ENCODE data around the gene ANO1. TPM values are rescaled to one million over a fixed set of nuclear protein-coding genes. Genes with fewer than 3 reads are reported as not detected.

ANO1 gene
- total RNA-seq, 1 donor from 2014 or later = 6.8 TPM

- ATAC-seq (no peak), DNase-seq (no peak)
- intact Hi-C loops (cut with micrococcal nuclease) = no loop called here
Measured at GRCh38 chr11:70048279-70049024, 29.7 kb upstream of the ANO1 start.

DNA sequence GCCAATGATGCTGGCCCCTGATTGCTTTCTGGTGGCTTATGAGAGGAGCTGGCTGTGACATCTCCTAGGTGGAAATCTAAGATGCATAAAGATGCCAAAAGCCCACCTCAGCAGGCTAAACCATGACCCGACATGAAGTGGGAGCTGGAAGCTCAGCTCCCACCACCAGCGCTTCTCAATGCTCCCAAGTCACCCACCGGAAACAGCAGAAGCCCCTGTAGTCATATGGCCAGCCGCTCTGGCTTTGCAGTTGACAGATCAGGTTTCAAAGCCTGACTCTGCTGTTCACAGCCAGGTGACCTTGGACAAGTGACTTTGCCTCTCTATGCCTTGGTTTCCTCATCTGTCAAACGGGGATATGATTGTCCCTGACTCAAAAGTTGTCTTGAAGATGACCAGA lies 29.1 kb upstream of the ANO1 start:
- intact Hi-C loops (cut with micrococcal nuclease) = no loop called here
- no peak for ATAC-seq
- DNase-seq = no peak

- intact Hi-C loops (cut with micrococcal nuclease) = no loop called here
- ATAC-seq = no peak
- DNase-seq = no peak
Measured at GRCh38 chr11:70050243-70050642, 27.9 kb upstream of the ANO1 start.

- intact Hi-C loops (cut with micrococcal nuclease) = no loop called here
- ATAC-seq (no peak), DNase-seq (no peak)
Measured at GRCh38 chr11:70054004-70054403, 24.1 kb upstream of the ANO1 start.

DNA sequence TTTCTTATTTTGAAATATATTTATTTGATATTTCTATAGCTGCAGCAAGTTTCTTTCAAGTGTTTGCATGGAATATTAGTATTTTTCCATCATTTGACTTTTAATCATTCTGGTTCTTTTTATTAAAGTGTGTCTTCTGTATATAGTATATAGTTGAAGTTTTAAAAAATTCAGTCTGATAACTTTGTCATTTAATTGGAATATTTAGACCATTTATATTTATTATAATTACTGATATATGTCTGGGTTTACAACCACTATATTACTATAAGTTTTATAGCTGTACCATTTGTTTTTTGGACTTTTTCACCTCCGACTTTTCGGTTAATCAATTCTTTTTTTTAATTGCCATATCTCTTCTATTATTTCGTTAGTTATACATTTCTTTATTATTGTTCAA lies 22.7 kb upstream of the ANO1 start:
- intact Hi-C loops (cut with micrococcal nuclease) = no loop called here
- DNase-seq (no peak), ATAC-seq (no peak)

- DNase-seq = no peak
- intact Hi-C loops (cut with micrococcal nuclease) = no loop called here
- ATAC-seq = no peak
Measured at GRCh38 chr11:70057080-70057479, 21.0 kb upstream of the ANO1 start.

GRCh38 chr11:70059971-70060370 lies 18.1 kb upstream of the ANO1 start:
- DNase-seq = no peak
- ATAC-seq = no peak
- intact Hi-C loops (cut with micrococcal nuclease) = no loop called here

DNA sequence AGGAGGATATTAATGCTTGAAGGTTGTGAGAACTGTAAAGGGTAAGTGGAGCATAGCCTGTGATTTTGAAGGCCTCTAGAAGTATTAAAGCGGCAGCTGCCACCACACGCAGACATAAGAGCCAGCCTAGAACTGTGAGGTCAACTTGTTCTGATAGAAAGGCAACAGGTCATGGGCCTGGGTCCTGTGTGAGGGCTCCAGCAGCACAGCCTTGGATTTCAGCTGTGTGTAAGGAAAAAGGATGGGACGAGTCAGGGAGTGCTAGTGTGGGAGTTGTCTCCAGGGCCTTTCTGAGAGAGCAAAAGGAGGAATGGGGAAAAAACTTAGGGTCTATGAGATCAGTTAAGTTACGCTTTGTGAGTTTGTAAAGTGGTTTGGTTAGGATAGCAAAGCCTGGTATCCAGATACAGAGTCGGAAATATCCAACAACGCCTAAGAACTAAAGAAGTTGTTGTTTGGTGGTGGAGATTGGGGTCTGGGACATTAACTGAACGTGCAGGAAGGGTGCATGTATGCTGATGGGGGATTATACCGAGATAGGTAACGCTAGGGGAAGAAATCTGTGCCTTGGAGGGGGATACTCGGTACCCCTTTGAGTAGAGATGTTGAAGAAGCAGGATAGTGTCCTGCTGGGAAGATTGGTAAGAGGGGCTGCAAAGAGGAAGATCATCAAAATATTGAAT lies 17.4 kb upstream of the ANO1 start:
- intact Hi-C loops (cut with micrococcal nuclease) = no loop called here
- ATAC-seq = no peak
- DNase-seq = no peak

- intact Hi-C loops (cut with micrococcal nuclease) = no loop called here
Measured at GRCh38 chr11:70061734-70062133, 16.4 kb upstream of the ANO1 start.

GRCh38 chr11:70063121-70063520 lies 15.0 kb upstream of the ANO1 start:
- no peak for ATAC-seq

More at GRCh38 chr11:70061734-70062133, 16.4 kb upstream of the ANO1 start:
- ATAC-seq = no peak
- DNase-seq = no peak

DNA sequence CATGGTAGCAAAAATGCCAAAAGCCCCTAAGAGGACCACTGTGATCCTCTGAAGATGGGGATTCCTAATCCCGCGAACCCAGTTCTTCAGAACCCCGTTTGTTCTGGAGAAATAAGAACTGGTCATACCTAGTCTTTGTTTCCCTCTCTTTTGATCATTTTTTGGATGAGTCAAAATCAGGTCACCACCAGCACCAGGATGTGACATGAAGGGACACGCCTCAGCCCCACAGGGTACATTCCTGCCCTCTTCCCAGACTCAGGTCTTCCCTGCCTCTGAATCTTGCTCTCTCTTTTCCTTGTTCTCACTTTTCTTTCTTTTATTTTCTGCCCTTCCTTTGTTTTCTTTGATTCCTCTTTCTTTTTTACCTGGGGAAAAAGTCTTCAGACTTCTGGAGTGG lies 14.6 kb upstream of the ANO1 start:
- ATAC-seq (no peak), DNase-seq (no peak)
- intact Hi-C loops (cut with micrococcal nuclease) = no loop called here

More at GRCh38 chr11:70063121-70063520, 15.0 kb upstream of the ANO1 start:
- no peak for DNase-seq
- intact Hi-C loops (cut with micrococcal nuclease) = no loop called here

GRCh38 chr11:70064008-70064725 lies 13.9 kb upstream of the ANO1 start:
- ATAC-seq (no peak), DNase-seq (no peak)
- intact Hi-C loops (cut with micrococcal nuclease) = no loop called here

DNA sequence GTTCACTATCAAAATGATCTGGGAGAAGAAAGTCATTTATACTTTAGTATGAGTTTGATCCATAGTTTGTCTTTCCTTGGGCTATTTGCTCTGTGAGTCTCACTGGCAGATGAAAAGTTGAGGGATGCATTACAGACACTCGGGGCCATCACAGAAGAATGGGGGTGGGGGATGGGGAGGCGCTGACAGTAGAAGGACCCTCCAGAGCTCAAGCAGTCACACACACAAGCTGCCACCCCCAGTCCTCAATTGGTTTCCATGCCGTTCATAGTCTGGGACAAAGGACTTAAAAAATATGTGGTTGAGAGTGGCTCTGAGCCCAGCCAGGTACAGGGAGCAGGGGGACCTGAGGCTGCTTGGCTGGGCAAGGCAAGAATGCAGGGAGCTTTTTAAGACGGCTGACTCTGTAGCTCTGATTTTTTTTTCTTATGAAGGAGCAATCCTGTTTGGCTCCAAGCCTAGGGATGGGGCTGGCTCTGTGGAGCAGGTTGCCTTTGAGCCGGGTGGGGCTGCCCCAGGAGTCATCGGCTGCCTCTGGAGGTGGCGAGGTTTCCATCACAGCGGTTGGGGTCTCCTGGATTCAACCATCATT lies 13.3 kb upstream of the ANO1 start:
- ATAC-seq (no peak), DNase-seq (no peak)
- intact Hi-C loops (cut with micrococcal nuclease) = no loop called here

- ATAC-seq (no peak), DNase-seq (no peak)
- intact Hi-C loops (cut with micrococcal nuclease) = no loop called here
Measured at GRCh38 chr11:70065318-70066135, 12.6 kb upstream of the ANO1 start.

- intact Hi-C loops (cut with micrococcal nuclease) = no loop called here
- DNase-seq (no peak), ATAC-seq (no peak)
Measured at GRCh38 chr11:70066136-70066520, 12.0 kb upstream of the ANO1 start.

- DNase-seq (no peak), ATAC-seq (no peak)
- intact Hi-C loops (cut with micrococcal nuclease) = no loop called here
Measured at GRCh38 chr11:70066628-70067027, 11.5 kb upstream of the ANO1 start.

- intact Hi-C loops (cut with micrococcal nuclease) = no loop called here
- no peak for ATAC-seq
- DNase-seq = no peak
Measured at GRCh38 chr11:70067036-70067435, 11.1 kb upstream of the ANO1 start.

DNA sequence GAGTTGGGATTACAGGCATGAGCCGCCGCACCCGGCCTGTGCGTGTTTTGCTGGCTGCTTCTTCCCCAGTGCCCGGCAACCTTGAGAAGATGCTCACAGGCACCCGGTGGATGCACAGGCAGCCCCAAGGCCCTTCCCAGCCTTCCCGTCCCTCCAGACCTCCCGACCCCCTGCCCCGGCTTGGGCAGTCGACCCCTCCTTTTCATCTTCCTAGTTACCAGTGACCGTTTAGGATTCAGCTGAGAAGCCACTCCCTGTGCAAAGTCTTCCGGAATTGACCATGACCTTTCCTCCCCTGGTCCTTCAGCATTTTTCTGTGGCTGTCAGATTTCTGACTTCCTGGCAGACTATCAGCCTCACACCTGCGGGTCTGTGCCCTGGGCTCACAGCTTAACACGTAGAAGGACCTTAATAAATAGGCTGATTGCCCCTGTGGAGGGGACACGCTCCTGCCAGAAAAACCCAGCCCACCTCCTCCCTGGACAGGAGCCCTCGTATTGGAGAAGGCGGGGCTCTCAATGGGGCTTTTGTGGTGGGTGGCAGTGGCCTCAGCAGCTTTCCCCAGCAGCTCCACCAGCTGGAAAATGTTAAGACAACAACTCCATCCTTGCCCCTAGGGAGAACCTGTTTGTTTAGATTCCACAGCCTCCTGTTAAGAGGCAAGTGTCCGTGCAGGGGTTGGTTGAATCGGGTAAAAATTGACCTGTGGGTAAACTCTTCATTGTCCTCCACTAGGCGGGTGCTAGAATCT lies 10.4 kb upstream of the ANO1 start:
- intact Hi-C loops (cut with micrococcal nuclease) = no loop called here
- DNase-seq (no peak), ATAC-seq (no peak)

GRCh38 chr11:70068345-70068744 lies 9.8 kb upstream of the ANO1 start:
- intact Hi-C loops (cut with micrococcal nuclease) = no loop called here
- no peak for ATAC-seq
- no peak for DNase-seq
